Body of pancreas (tissue), 4 donors: ENCODE results near the gene BASP1.

ENCODE experiments used
- POLR2A ChIP-seq, 3 donors: fragments of 450-650 bp; IDR thresholded peaks; one replicate each; pipeline ENCODE4 v1.6.1; 2016; ENCODE audit warnings: antibody characterized with exemption in 3 of 3, mild to moderate bottlenecking in 2 of 3
- TF ChIP-seq, protein P1 (sequence below), 7 experiments: fragments of 450-650 bp in 4 of 7; fragments of 200-600 bp in 3 of 7; sonication (generic) in 3 of 7; IDR thresholded peaks; one replicate each; pipeline ENCODE4 v1.5.1; 2016 to 2019; ENCODE audit warnings: antibody characterized with exemption in 7 of 7

DNA sequence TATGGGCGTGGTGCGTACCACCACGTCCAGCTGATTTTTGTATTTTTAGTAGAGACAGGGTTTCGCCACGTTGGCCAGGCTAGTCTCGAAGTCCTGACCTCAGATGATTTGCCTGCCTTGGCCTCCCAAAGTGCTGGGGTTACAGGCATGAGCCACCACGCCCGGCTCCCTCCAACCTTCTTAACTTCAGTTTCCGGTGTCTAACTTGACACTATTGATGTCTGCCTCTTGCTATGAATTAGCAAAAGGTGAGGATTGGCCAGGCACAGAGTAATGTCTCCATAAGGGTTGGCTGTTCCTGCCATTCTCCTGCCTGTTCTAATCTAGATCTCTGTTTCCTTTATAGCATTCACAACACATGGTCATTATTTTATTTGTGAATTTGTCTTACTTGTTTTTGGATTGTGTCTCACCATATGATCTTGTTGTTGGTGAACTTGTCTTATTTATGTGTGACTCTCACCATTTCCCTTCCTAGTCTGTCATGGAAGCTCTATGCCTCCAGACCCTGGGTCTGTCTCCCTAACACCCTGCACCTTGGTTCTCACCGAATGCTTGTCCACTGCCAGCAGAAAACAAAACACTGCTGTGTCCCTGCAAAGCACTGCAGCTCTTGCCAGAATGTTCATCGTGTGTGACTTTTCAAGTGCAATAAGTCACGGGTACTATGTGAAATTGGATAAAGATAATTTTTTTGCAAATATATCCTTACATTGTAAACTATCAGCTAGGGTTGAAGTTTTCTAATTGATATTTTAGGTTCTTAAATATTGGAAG, 26.0 kb downstream of the BASP1 start:
- TF ChIP-seq, protein P1, sequence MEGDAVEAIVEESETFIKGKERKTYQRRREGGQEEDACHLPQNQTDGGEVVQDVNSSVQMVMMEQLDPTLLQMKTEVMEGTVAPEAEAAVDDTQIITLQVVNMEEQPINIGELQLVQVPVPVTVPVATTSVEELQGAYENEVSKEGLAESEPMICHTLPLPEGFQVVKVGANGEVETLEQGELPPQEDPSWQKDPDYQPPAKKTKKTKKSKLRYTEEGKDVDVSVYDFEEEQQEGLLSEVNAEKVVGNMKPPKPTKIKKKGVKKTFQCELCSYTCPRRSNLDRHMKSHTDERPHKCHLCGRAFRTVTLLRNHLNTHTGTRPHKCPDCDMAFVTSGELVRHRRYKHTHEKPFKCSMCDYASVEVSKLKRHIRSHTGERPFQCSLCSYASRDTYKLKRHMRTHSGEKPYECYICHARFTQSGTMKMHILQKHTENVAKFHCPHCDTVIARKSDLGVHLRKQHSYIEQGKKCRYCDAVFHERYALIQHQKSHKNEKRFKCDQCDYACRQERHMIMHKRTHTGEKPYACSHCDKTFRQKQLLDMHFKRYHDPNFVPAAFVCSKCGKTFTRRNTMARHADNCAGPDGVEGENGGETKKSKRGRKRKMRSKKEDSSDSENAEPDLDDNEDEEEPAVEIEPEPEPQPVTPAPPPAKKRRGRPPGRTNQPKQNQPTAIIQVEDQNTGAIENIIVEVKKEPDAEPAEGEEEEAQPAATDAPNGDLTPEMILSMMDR (IDR thresholded peaks at IDR 0.05) = no peak
- TF ChIP-seq POLR2A (IDR thresholded peaks at IDR 0.05) = no peak
